ENCODE measurements around the gene POU6F2.

The POU6F2 gene

GRCh38 chr7:39033885-39034624 is 56.3 kb downstream of the POU6F2 start (continued):
- TF ChIP-seq HIC1 (tag by site-specific recombination; IDR thresholded peaks at IDR 0.05) (no peak), ZNF248 (tag by site-specific recombination; IDR thresholded peaks at IDR 0.05) (no peak), WT1 (tag by site-specific recombination; IDR thresholded peaks at IDR 0.05) (no peak), ZNF311 (tag by site-specific recombination; IDR thresholded peaks at IDR 0.05; ENCODE audit: borderline replicate concordance) (no peak), SALL2 (tag by site-specific recombination; IDR thresholded peaks at IDR 0.05; ENCODE audit: borderline replicate concordance) (no peak), ZNF211 (tag by site-specific recombination; IDR thresholded peaks at IDR 0.05; ENCODE audit: low read depth) (no peak), KLF16 (tag by site-specific recombination; IDR thresholded peaks at IDR 0.05) (no peak), ZNF324 (tag by site-specific recombination; IDR thresholded peaks at IDR 0.05) (no peak), MEIS1 (CRISPR knock-in tag; IDR thresholded peaks at IDR 0.05; ENCODE audit: borderline replicate concordance) (no peak), ZNF280C (tag by site-specific recombination; IDR thresholded peaks at IDR 0.05) (no peak), MZF1 (tag by site-specific recombination; IDR thresholded peaks at IDR 0.05; ENCODE audit: borderline replicate concordance) (no peak), ZNF132 (tag by site-specific recombination; IDR thresholded peaks at IDR 0.05; ENCODE audit: borderline replicate concordance) (no peak)
- TF ChIP-seq, protein P1, sequence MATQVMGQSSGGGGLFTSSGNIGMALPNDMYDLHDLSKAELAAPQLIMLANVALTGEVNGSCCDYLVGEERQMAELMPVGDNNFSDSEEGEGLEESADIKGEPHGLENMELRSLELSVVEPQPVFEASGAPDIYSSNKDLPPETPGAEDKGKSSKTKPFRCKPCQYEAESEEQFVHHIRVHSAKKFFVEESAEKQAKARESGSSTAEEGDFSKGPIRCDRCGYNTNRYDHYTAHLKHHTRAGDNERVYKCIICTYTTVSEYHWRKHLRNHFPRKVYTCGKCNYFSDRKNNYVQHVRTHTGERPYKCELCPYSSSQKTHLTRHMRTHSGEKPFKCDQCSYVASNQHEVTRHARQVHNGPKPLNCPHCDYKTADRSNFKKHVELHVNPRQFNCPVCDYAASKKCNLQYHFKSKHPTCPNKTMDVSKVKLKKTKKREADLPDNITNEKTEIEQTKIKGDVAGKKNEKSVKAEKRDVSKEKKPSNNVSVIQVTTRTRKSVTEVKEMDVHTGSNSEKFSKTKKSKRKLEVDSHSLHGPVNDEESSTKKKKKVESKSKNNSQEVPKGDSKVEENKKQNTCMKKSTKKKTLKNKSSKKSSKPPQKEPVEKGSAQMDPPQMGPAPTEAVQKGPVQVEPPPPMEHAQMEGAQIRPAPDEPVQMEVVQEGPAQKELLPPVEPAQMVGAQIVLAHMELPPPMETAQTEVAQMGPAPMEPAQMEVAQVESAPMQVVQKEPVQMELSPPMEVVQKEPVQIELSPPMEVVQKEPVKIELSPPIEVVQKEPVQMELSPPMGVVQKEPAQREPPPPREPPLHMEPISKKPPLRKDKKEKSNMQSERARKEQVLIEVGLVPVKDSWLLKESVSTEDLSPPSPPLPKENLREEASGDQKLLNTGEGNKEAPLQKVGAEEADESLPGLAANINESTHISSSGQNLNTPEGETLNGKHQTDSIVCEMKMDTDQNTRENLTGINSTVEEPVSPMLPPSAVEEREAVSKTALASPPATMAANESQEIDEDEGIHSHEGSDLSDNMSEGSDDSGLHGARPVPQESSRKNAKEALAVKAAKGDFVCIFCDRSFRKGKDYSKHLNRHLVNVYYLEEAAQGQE (tag by site-specific recombination; IDR thresholded peaks at IDR 0.05), result no peak

- Histone ChIP-seq H3K36me3 (ENCODE audit: control insufficient read depth in 2 of 2, insufficient read depth in 1 of 2, low read length in 2 of 2) (no peaks in the 10 kb centered on the region), H3K4me3 (ENCODE audit: low read depth, low read length) (no peak overlapping the region), H3K27ac (ENCODE audit: extremely low read depth, low read depth, low read length) (no peak overlapping the region), H3K4me1 (ENCODE audit: control insufficient read depth, insufficient read depth, low read length) (no peaks in the 10 kb centered on the region), H3K9me3 (ENCODE audit: control insufficient read depth, insufficient read depth, low read depth, low read length) (no peaks in the 10 kb centered on the region)
- ChIA-PET POLR2A (no interaction called here), CTCF (interaction anchor here (0.7 to 1.2 kb wide), 4 partner anchors 16 to 648 kb away, joined by 3 read pairs; no protein-coding TSS in a partner anchor)
- no peak for TF ChIP-seq ZNF280C (tag by site-specific recombination; IDR thresholded peaks at IDR 0.05)
- no peak for TF ChIP-seq ZNF121 (tag by site-specific recombination; IDR thresholded peaks at IDR 0.05)
- TF ChIP-seq, protein P2, sequence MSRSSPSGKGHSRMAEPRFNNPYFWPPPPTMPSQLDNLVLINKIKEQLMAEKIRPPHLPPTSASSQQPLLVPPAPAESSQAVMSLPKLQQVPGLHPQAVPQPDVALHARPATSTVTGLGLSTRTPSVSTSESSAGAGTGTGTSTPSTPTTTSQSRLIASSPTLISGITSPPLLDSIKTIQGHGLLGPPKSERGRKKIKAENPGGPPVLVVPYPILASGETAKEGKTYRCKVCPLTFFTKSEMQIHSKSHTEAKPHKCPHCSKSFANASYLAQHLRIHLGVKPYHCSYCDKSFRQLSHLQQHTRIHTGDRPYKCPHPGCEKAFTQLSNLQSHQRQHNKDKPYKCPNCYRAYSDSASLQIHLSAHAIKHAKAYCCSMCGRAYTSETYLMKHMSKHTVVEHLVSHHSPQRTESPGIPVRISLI (tag by site-specific recombination; IDR thresholded peaks at IDR 0.05), result no peak
- no peak for TF ChIP-seq ZFP69B (tag by site-specific recombination; IDR thresholded peaks at IDR 0.05)
- no peak for TF ChIP-seq ZSCAN16 (tag by site-specific recombination; IDR thresholded peaks at IDR 0.05)
- no peak for TF ChIP-seq HOXA7 (CRISPR knock-in tag; IDR thresholded peaks at IDR 0.05; ENCODE audit: borderline replicate concordance)
- TF ChIP-seq ZNF324 (tag by site-specific recombination; IDR thresholded peaks at IDR 0.05), result no peak
- TF ChIP-seq TCF7L2 (IDR thresholded peaks at IDR 0.05; ENCODE audit: borderline replicate concordance, low read depth, low read length), result no peak
- TF ChIP-seq, protein P3, sequence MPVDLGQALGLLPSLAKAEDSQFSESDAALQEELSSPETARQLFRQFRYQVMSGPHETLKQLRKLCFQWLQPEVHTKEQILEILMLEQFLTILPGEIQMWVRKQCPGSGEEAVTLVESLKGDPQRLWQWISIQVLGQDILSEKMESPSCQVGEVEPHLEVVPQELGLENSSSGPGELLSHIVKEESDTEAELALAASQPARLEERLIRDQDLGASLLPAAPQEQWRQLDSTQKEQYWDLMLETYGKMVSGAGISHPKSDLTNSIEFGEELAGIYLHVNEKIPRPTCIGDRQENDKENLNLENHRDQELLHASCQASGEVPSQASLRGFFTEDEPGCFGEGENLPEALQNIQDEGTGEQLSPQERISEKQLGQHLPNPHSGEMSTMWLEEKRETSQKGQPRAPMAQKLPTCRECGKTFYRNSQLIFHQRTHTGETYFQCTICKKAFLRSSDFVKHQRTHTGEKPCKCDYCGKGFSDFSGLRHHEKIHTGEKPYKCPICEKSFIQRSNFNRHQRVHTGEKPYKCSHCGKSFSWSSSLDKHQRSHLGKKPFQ (tag by site-specific recombination; IDR thresholded peaks at IDR 0.05), result no peak
- no peak for TF ChIP-seq IKZF3 (tag by site-specific recombination; IDR thresholded peaks at IDR 0.05)
Observed at GRCh38 chr7:39035156-39035555, 57.4 kb downstream of the POU6F2 start.

Measured in HEK293 (cell line).